Measurements from ENCODE around the gene SLC35E4. TPM values are rescaled to one million over a fixed set of nuclear protein-coding genes. Genes with fewer than 3 reads are reported as not detected.

SLC35E4 gene
- total RNA-seq, 2 donors from 2014 or later: 0.99 to 3.4 TPM

DNA sequence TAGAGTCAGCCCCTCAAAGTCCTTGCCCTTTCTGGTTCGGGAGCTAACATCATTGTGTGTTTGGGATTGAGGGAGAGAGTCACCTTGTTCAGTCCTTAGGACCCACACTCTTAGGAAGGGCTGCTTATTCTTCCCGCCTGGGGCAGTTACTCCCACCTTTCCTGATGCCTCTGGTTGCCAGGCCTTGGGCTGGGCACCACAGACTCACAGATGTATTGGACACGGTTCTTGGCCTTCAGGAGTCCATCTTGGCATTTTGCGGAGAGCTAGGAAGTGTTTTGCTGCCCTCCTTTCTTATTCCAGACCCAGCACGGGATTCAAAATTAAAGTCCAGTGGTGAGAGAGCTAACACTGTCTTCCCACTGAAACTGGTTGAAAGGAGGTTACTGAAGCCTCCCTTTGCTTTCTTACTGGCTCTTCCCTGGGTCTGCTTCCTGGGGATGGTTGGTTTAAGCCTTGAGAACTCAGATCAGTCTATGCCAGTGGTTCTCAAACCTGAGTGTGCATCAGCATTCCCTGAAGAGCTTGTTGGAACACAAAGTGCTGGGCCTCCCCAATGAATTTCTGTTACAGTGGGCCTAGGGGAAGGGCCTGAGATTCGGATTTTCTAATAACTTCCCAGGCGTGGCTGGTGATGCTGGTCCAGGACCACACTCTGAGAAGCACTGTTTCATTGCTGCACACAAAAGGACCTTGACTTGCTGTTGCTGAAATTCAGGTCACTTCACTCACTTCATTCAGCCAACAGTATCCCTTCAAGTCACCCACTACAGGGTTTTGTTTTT lies 60.5 kb downstream of the SLC35E4 start:
- WGBS, 2 donors: 80 to 89% methylated on average over 6 of the region's 7 CpGs
- no peak for ATAC-seq

More for the DNA sequence above, 60.5 kb downstream of the SLC35E4 start:
- H3K27me3 ChIP-seq: no peaks in the 10 kb centered on the region
- intact Hi-C loops (cut with DNase I): no loop called here
- DNase-seq: no peak
- H3K9me3 ChIP-seq: no peaks in the 10 kb centered on the region
- H3K36me3 ChIP-seq (replicated peaks in 1 of 2; ENCODE audit: insufficient read depth in 1 of 2, low read depth in 2 of 2): no peaks in the 10 kb centered on the region
- H3K27ac ChIP-seq: no peak overlapping the region
- TF ChIP-seq, protein P1, sequence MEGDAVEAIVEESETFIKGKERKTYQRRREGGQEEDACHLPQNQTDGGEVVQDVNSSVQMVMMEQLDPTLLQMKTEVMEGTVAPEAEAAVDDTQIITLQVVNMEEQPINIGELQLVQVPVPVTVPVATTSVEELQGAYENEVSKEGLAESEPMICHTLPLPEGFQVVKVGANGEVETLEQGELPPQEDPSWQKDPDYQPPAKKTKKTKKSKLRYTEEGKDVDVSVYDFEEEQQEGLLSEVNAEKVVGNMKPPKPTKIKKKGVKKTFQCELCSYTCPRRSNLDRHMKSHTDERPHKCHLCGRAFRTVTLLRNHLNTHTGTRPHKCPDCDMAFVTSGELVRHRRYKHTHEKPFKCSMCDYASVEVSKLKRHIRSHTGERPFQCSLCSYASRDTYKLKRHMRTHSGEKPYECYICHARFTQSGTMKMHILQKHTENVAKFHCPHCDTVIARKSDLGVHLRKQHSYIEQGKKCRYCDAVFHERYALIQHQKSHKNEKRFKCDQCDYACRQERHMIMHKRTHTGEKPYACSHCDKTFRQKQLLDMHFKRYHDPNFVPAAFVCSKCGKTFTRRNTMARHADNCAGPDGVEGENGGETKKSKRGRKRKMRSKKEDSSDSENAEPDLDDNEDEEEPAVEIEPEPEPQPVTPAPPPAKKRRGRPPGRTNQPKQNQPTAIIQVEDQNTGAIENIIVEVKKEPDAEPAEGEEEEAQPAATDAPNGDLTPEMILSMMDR (IDR thresholded peaks at IDR 0.05): no peak
- no peak for TF ChIP-seq POLR2A (IDR thresholded peaks at IDR 0.05)
- peaks cover 15% of the 10 kb centered on the region for H3K4me1 ChIP-seq
- H3K4me3 ChIP-seq: no peak overlapping the region

Other genes with a start within 250 kb of the SLC35E4 start
- gene RNF215, start 248.4 kb upstream of the SLC35E4 start, total RNA-seq: 10 to 100 TPM; 13.8 to 14.0 TPM
- gene SEC14L2, start 238.8 kb upstream of the SLC35E4 start, total RNA-seq: 1 to 10 TPM in 1 of 2 donors, under 1 TPM in 1; 0.33 to 3.9 TPM
- 10 to 100 TPM in 1 of 2 donors, 1 to 10 TPM in 1; 9.9 to 18.5 TPM for gene MTFP1, start 210.0 kb upstream of the SLC35E4 start, total RNA-seq
- not detected for gene SEC14L3, start 163.8 kb upstream of the SLC35E4 start, total RNA-seq
- gene SEC14L4, start 130.1 kb upstream of the SLC35E4 start, total RNA-seq: under 1 TPM in 1 of 2 donors, not detected in 1; 0.66 TPM
- gene SEC14L6, start 89.0 kb upstream of the SLC35E4 start, total RNA-seq: 1 to 10 TPM in 1 of 2 donors, under 1 TPM in 1; 0.99 to 2.1 TPM
- gene GAL3ST1, start 61.1 kb upstream of the SLC35E4 start, total RNA-seq: 10 to 100 TPM in 1 of 2 donors, 1 to 10 TPM in 1; 3.4 to 13.8 TPM
- gene PES1, start 43.9 kb upstream of the SLC35E4 start, total RNA-seq: 10 to 100 TPM; 45.5 to 50.1 TPM
- gene TCN2, start 28.6 kb upstream of the SLC35E4 start, total RNA-seq: 10 to 100 TPM; 14.8 to 16.3 TPM
- 10 to 100 TPM in 1 of 2 donors, 1 to 10 TPM in 1; 2.3 to 19.1 TPM for gene DUSP18, start 32.1 kb downstream of the SLC35E4 start, total RNA-seq
- gene OSBP2, start 59.1 kb downstream of the SLC35E4 start, total RNA-seq: 1 to 10 TPM; 2.3 to 3.0 TPM

All from body of pancreas (tissue), 4 donors.